Activated CD4-positive, alpha-beta T cell treated with anti-CD3 and anti-CD28 coated beads, Interleukin-2, amount 10 ng/mL, durations not matched to agents 7 days and 5 days (primary cell): ENCODE measurements around the gene GPA33. TPM values are rescaled to one million over a fixed set of nuclear protein-coding genes. Genes with fewer than 3 reads are reported as not detected.
A peak's percentile ranks its signal among the peaks of the same experiment; 100 is the strongest.

Source experiments
- CTCF ChIA-PET: fragments of 350-600 bp; sonication (Branson Sonifier 250); formaldehyde crosslinking; loops from one replicate; lab custom pipeline; 2021; ENCODE audit warnings: antibody characterized with exemption; lab: Charles Lee
- POLR2A ChIA-PET: fragments of 350-600 bp; sonication (Branson Sonifier 250); formaldehyde crosslinking; loops from one replicate; lab custom pipeline; 2021; ENCODE audit warnings: antibody characterized with exemption; lab: Charles Lee
- DNase-seq: peaks from one replicate; pipeline ENCODE4 v3.0.0-alpha.2; 2020
- H3K27ac Mint-ChIP-seq: one replicate; pipeline ENCODE4 v1.8.0; 2021; ENCODE audit warnings: mild to moderate bottlenecking, moderate library complexity, mixed read lengths
- H3K27me3 Mint-ChIP-seq: one replicate; pipeline ENCODE4 v1.8.0; 2021; ENCODE audit warnings: mixed read lengths
- H3K36me3 Mint-ChIP-seq: one replicate; pipeline ENCODE4 v1.8.0; 2021; ENCODE audit warnings: low read depth, mixed read lengths
- H3K4me1 Mint-ChIP-seq: one replicate; pipeline ENCODE4 v1.8.0; 2021; ENCODE audit warnings: mixed read lengths
- H3K4me3 Mint-ChIP-seq: one replicate; pipeline ENCODE4 v1.8.0; 2021; ENCODE audit warnings: mild to moderate bottlenecking, moderate library complexity, mixed read lengths
- H3K9me3 Mint-ChIP-seq: one replicate; pipeline ENCODE4 v1.8.0; 2021; ENCODE audit warnings: mixed read lengths
- total RNA-seq, 2 experiments: library from RNA; stranded (reverse); gene quantifications; one replicate each; pipeline ENCODE4 v1.2.3, GENCODE V29; 2021

Gene GPA33
- total RNA-seq, 2 experiments from 2014 or later, result 2.2 to 2.3 TPM

DNA sequence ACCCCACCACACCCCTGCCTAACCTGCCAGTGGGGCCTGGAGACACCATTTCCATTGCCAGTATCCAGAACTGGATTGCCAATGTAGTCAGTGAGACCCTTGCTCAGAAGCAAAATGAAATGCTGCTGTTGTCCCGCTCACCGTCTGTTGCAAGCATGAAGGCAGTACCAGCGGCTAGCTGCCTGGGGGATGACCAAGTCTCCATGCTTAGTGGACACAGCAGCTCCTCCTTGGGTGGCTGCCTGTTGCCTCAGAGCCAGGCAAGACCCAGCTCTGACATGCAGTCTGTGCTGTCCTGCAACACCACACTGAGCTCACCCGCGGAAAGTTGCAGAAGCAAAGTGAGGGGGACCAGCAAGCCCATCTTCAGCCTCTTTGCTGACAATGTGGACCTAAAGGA is 37.1 kb upstream of the GPA33 start:
- ChIA-PET POLR2A (no interaction called here), CTCF (interaction anchor here (1.1 to 1.5 kb wide), 3 partner anchors 8 to 217 kb away, joined by 3 to 4 read pairs (median 4); no protein-coding TSS in a partner anchor)
- Mint-ChIP-seq H3K27me3 (peaks cover 24% of the 10 kb centered on the region), H3K27ac (no peak overlapping the region), H3K9me3 (no peaks in the 10 kb centered on the region), H3K4me1 (no peaks in the 10 kb centered on the region), H3K36me3 (no peaks in the 10 kb centered on the region), H3K4me3 (no peak overlapping the region)
- no peak for DNase-seq

DNA sequence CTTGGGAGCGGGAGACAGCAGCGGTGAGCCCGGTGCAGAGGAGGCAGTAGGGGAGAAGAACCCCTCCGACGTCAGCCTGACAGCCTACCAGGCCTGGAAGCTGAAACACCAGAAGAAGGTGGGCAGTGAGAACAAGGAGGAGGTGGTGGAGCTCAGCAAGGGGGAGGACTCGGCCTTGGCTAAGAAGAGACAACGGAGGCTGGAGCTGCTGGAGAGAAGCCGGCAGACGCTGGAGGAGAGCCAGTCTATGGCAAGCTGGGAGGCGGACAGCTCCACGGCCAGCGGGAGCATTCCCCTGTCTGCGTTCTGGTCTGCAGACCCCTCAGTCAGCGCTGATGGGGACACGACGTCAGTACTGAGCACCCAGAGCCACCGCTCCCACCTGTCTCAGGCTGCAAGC is 36.6 kb upstream of the GPA33 start:
- POLR2A ChIA-PET, result no interaction called here
- Mint-ChIP-seq H3K27ac (no peak overlapping the region), H3K9me3 (no peaks in the 10 kb centered on the region), H3K4me3 (no peak overlapping the region), H3K36me3 (no peaks in the 10 kb centered on the region), H3K27me3 (peaks cover 22% of the 10 kb centered on the region), H3K4me1 (peaks cover 2% of the 10 kb centered on the region)
- CTCF ChIA-PET, result interaction anchor here (1.3 to 1.5 kb wide), 2 partner anchors 9 to 217 kb away, joined by 3 to 4 read pairs; no protein-coding TSS in a partner anchor
- no peak for DNase-seq

DNA sequence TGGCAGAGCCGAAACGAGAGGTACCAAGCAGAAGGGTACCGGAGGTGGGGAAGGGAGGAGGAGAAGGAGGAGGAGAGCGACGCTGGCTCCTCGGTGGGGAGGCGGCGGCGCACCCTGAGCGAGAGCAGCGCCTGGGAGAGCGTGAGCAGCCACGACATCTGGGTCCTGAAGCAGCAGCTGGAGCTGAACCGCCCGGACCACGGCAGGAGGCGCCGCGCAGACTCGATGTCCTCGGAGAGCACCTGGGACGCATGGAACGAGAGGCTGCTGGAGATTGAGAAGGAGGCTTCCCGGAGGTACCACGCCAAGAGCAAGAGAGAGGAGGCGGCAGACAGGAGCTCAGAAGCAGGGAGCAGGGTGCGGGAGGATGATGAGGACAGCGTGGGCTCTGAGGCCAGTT is 36.1 kb upstream of the GPA33 start:
- peaks cover 7% of the 10 kb centered on the region for H3K4me1 Mint-ChIP-seq
- H3K27me3 Mint-ChIP-seq, result peaks cover 20% of the 10 kb centered on the region
- CTCF ChIA-PET, result interaction anchor here (1.3 to 1.5 kb wide), 2 partner anchors 9 to 216 kb away, joined by 3 to 4 read pairs; no protein-coding TSS in a partner anchor
- no peak overlapping the region for H3K27ac Mint-ChIP-seq
- POLR2A ChIA-PET, result no interaction called here
- no peak overlapping the region for H3K4me3 Mint-ChIP-seq
- no peaks in the 10 kb centered on the region for H3K36me3 Mint-ChIP-seq
- no peaks in the 10 kb centered on the region for H3K9me3 Mint-ChIP-seq
- DNase-seq, result no peak

DNA sequence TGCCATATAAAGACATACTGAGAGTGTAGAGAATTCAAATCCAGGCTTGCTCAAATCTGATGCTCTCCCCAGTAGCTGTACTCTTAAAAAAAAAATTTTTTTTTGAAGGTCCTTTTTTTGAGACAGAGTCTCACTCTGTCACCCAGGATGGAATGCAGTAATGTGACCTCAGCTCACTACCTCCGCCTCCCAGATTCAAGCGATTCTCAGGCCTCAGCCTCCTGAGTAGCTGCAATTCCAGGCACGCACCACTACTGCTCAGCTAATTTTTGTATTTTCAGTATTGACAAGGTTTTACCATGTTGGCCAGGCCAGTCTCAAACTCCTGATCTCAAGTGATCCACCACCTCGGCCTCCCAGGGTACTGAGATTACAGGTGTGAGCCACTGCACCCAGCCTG is 32.4 kb upstream of the GPA33 start:
- Mint-ChIP-seq H3K4me1 (peaks cover 9% of the 10 kb centered on the region), H3K27me3 (peaks cover 4% of the 10 kb centered on the region), H3K9me3 (no peaks in the 10 kb centered on the region), H3K27ac (no peak overlapping the region), H3K36me3 (no peaks in the 10 kb centered on the region), H3K4me3 (no peak overlapping the region)
- DNase-seq, result no peak
- ChIA-PET POLR2A (no interaction called here), CTCF (interaction anchor here (1.0 kb wide), 1 partner anchor 97 kb away, joined by 3 read pairs; no protein-coding TSS in a partner anchor)

DNA sequence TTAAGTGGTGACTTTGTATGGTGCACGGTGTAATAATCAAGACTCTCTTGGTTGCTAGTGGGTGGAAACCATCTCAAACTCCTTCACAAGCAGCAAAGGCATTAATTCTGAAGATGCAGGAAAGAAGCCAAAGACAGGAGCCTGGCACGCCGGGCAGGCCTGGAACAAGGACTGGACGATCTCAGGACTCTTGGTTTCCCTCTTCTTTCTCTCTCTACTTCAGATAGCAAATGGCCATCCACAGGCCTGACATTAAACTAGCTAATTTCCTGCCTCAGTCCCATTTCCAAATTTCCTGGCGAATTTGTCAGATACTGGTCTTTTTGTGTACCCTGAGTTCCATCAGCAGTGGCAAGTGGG is 31.9 kb upstream of the GPA33 start:
- POLR2A ChIA-PET, result no interaction called here
- CTCF ChIA-PET, result interaction anchor here (1.0 kb wide), 1 partner anchor 98 kb away, joined by 3 read pairs; no protein-coding TSS in a partner anchor
- H3K36me3 Mint-ChIP-seq, result no peaks in the 10 kb centered on the region
- no peak overlapping the region for H3K27ac Mint-ChIP-seq
- H3K4me1 Mint-ChIP-seq, result peaks cover 9% of the 10 kb centered on the region
- no peaks in the 10 kb centered on the region for H3K9me3 Mint-ChIP-seq
- peaks cover 2% of the 10 kb centered on the region for H3K27me3 Mint-ChIP-seq
- no peak overlapping the region for H3K4me3 Mint-ChIP-seq
- no peak for DNase-seq

DNA sequence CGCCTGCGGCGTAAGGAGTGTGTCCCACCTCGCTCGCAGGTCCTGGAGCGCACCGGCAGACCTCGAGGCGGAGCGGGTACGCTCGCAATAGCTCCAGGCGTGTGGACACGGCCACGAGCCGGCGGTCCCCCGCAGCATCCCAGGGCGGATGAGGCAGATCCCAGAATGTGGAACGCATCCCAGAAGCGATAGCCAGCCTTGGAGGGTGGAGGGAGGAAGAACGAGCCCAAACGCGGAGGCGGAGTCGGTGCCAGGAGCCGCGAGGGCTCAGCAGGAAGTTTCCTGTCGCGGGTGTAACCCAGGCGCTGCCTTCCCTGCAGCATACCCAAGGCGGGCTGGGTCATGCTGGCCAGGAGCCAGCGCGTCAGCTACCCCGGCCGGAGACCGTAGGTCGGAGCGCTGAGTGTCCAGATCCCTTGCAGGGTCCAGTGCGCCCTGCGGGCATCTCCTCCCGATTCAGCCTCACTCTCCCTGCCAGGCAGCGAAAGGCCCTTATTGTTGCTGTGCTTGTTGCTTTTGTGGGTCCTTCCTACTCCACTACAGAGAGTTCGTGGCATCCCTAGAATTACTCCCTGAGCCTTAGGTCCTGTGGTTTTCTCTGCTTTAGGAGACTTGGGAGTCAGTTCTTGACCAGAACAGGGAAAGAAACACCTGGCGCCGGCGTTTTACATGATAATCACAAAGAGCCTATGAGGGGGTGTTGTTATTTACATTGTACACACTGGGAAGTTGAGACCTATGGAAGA is 31.4 kb upstream of the GPA33 start:
- Mint-ChIP-seq H3K27ac (peak overlapping the region; percentile 62), H3K36me3 (no peaks in the 10 kb centered on the region), H3K27me3 (peaks cover 1% of the 10 kb centered on the region), H3K9me3 (no peaks in the 10 kb centered on the region), H3K4me1 (peaks cover 9% of the 10 kb centered on the region), H3K4me3 (peak overlapping the region; percentile 70)
- POLR2A ChIA-PET, result no interaction called here
- CTCF ChIA-PET, result interaction anchor here (0.7 to 2.6 kb wide), 4 partner anchors 54 to 211 kb away, joined by 3 to 13 read pairs (median 4); partner anchors contain the start of gene POU2F1
- peak; percentile 18 for DNase-seq

DNA sequence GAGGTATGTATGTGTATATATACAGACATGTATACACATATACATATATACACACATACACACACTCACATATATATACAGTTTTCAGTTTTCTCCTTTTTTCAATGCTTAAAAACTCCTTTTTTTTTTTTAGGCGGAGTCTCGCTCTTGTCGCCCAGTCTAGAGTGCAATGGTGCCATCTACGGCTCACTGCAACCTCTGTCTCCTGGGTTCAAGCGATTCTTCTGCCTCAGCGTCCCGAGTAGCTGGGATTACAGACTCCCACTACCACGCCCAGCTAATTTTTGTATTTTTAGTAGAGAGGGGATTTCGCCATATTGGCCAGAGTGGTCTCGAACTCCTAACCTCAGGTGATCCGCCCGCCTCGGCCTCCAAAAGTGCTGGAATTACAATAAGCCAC is 30.7 kb upstream of the GPA33 start:
- ChIA-PET POLR2A (no interaction called here), CTCF (interaction anchor here (0.7 to 2.6 kb wide), 4 partner anchors 54 to 211 kb away, joined by 3 to 13 read pairs (median 4); partner anchors contain the start of gene POU2F1)
- Mint-ChIP-seq H3K27ac (no peak overlapping the region), H3K9me3 (no peaks in the 10 kb centered on the region), H3K4me3 (peak overlapping the region; percentile 70), H3K36me3 (no peaks in the 10 kb centered on the region), H3K4me1 (peaks cover 9% of the 10 kb centered on the region), H3K27me3 (no peaks in the 10 kb centered on the region)
- no peak for DNase-seq

DNA sequence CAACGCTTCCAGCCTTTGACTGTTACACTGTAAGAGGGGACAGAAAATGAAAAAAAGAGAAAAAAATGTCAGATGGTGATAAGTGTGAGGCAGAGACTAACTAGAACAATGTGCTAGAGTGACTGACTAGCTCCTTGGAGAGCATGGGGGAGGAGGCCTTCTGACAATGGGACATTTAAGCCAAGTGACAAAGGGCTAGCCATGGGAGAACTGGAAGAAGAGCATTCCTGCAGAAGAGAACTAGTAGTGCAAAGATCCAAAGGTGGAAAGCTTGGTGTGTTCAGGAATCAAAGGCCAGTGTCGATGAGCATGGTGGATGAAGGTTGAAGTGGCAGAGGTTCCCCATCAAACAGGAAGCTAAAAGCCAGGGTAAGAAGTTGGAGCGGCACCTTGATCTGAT is 29.5 kb upstream of the GPA33 start:
- Mint-ChIP-seq H3K27ac (no peak overlapping the region), H3K9me3 (no peaks in the 10 kb centered on the region), H3K4me1 (peaks cover 9% of the 10 kb centered on the region), H3K27me3 (peaks cover 4% of the 10 kb centered on the region), H3K36me3 (no peaks in the 10 kb centered on the region), H3K4me3 (no peak overlapping the region)
- POLR2A ChIA-PET, result no interaction called here
- CTCF ChIA-PET, result interaction anchor here (0.5 to 2.6 kb wide), 2 partner anchors 60 to 136 kb away, joined by 4 to 13 read pairs; no protein-coding TSS in a partner anchor
- no peak for DNase-seq

DNA sequence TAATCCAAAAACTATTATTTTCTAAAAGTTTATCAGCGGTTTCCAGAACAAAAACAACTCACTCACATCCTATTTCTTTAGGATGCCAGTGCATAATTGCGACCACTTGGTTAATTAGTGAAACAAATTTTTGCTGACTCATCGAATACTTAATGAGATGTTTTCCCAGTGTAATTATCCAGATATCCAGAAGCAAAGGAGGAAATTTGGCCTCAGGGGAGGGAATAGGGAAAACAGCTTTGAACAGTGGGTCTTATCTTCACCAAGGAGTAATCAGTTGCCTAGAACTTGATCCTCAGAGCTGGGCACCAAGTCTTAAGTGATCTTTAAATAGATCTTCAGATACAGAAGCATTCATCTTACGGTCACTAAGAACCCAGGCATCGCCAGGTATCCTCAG is 28.0 kb upstream of the GPA33 start:
- Mint-ChIP-seq H3K27ac (no peak overlapping the region), H3K4me3 (no peak overlapping the region), H3K27me3 (peaks cover 4% of the 10 kb centered on the region), H3K36me3 (no peaks in the 10 kb centered on the region), H3K4me1 (peaks cover 9% of the 10 kb centered on the region), H3K9me3 (no peaks in the 10 kb centered on the region)
- CTCF ChIA-PET, result interaction anchor here (1.5 kb wide), 2 partner anchors 9 to 102 kb away, joined by 3 to 4 read pairs; partner anchors contain the start of gene POU2F1
- POLR2A ChIA-PET, result no interaction called here
- DNase-seq, result no peak

DNA sequence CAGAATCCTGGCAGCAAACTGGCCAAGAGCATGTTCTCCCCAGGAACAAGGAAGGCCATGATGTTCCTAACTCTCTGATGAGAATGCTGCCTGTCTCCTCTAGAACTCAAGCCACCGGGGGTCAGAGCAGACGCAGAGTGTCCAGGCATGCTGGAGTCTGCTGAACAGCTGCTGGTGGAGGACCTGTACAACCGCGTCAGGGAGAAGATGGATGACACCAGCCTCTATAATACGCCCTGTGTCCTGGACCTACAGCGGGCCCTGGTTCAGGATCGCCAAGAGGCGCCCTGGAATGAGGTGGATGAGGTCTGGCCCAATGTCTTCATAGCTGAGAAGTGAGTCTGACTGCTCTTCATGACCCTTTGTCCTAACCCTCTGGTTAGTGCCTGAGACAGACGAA is 27.0 kb upstream of the GPA33 start:
- ChIA-PET POLR2A (no interaction called here), CTCF (no interaction called here)
- no peak for DNase-seq
- Mint-ChIP-seq H3K4me1 (peaks cover 9% of the 10 kb centered on the region), H3K4me3 (no peak overlapping the region), H3K27ac (no peak overlapping the region), H3K9me3 (no peaks in the 10 kb centered on the region), H3K36me3 (no peaks in the 10 kb centered on the region), H3K27me3 (peaks cover 4% of the 10 kb centered on the region)

DNA sequence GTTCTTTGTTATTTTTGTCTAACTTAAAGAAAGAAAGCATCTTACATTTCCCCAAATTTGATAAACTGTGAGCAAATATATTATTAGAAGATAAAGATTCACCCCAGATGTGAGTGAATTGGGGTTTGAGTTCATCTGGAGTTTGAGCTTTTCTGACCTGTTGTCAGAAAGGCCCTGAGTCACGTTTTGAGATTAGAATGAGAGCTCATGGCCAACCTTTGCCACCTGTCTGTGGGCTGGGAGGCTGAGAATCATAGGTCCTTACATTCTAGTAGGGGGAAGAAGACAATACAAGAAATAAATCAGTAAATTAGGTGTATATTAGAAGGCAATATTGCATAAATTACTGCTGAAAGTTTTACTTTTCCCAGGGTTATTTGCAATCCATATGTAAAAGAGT is 26.0 kb upstream of the GPA33 start:
- Mint-ChIP-seq H3K4me1 (peaks cover 5% of the 10 kb centered on the region), H3K27me3 (peaks cover 4% of the 10 kb centered on the region), H3K36me3 (no peaks in the 10 kb centered on the region), H3K4me3 (no peak overlapping the region), H3K27ac (no peak overlapping the region), H3K9me3 (no peaks in the 10 kb centered on the region)
- ChIA-PET POLR2A (no interaction called here), CTCF (interaction anchor here (1.3 kb wide), 1 partner anchor 26 kb away, joined by 3 read pairs; the partner anchor contains the start of gene GPA33)
- DNase-seq, result no peak

DNA sequence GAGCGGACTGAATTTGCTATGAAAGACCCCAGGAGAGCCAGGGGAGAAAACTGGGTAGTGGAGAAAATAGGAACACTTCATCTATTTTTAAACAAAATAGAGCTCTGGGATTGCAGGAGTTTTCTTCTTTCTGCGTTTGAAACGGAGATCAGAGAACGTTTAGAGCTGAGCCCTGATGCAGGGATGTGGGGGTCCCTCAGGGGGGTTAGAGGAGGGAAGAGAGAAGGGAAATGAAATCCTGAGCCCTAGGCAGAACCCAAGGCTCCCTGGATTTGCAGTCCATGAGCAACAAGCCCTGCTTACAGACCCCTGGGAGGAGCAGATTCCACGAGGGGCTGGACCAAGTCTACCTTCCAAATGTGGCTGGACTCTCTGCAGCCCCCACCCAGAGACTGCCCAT is 25.5 kb upstream of the GPA33 start:
- H3K4me1 Mint-ChIP-seq, result peaks cover 9% of the 10 kb centered on the region

DNA sequence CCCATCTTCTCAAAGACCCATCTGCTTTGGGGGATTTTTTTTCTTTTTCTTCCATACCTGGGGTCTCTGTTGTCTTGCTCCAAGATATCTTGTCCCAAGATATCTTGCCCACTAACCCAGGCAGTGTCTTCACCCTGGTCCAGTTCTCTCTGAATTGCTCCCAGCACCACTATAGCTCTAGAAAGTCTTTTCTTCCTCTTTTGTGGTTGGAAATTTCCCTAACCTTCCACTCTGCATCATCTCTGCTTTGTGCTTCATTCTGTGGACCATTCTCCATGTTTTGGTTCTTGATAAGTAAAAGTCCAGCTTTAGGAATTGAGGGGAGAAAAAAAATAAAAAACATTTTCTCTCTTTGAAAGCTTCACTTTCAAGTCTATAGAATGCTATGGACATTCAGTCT is 24.5 kb upstream of the GPA33 start:
- peaks cover 9% of the 10 kb centered on the region for H3K9me3 Mint-ChIP-seq
- H3K4me1 Mint-ChIP-seq, result peaks cover 19% of the 10 kb centered on the region
- H3K27me3 Mint-ChIP-seq, result peaks cover 4% of the 10 kb centered on the region
- CTCF ChIA-PET, result interaction anchor here (0.7 to 1.3 kb wide), 2 partner anchors 25 to 294 kb away, joined by 3 read pairs; partner anchors contain the start of gene GPA33
- no peak for DNase-seq
- POLR2A ChIA-PET, result no interaction called here
- no peak overlapping the region for H3K27ac Mint-ChIP-seq
- peaks cover 5% of the 10 kb centered on the region for H3K36me3 Mint-ChIP-seq
- no peak overlapping the region for H3K4me3 Mint-ChIP-seq

More for the DNA sequence above, 25.5 kb upstream of the GPA33 start:
- H3K9me3 Mint-ChIP-seq, result peaks cover 1% of the 10 kb centered on the region
- DNase-seq, result no peak
- H3K4me3 Mint-ChIP-seq, result no peak overlapping the region
- H3K27ac Mint-ChIP-seq, result no peak overlapping the region
- no peaks in the 10 kb centered on the region for H3K36me3 Mint-ChIP-seq
- CTCF ChIA-PET, result interaction anchor here (1.3 kb wide), 1 partner anchor 26 kb away, joined by 3 read pairs; the partner anchor contains the start of gene GPA33
- POLR2A ChIA-PET, result no interaction called here
- H3K27me3 Mint-ChIP-seq, result peaks cover 4% of the 10 kb centered on the region
